ENCODE results near the gene CCDC196. TPM values are rescaled to one million over a fixed set of nuclear protein-coding genes. Genes with fewer than 3 reads are reported as not detected.
"Not testable (repeated sequence)": the region's sequence is repeated elsewhere in the genome, so short reads cannot be mapped to it uniquely, and the experiment has no call there.

CCDC196 gene
- total and polyA plus RNA-seq, 2 of the 4 experiments (the other 2 are of a cell fraction): not detected

DNA sequence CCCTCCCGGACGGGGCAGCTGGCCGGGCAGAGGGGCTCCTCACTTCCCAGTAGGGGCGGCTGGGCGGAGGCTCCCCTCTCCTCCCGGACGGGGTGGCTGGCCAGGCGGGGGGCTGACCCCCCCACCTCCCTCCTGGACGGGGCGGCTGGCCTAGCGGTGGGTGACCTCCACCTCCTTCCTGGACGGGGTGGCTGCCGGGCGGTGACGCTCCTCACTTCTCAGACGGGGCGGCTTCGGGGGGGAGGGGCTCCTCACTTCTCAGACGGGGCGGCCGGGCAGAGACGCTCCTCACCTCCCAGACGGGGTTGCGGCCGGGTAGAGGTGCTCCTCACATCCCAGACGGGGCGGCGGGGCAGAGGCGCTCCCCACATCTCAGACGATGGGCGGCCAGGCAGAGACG is 59.6 kb downstream of the CCDC196 start:
- H3K79me1 ChIP-seq (ENCODE audit: low read depth in 1 of 2, low read length in 2 of 2); H3K18ac ChIP-seq (ENCODE audit: low read depth, low read length); in situ Hi-C loops (cut with MboI; ENCODE audit: low sequenced_read_pairs); intact Hi-C loops (cut with micrococcal nuclease); H4K5ac ChIP-seq (ENCODE audit: low read depth, low read length); H2BK120ac ChIP-seq (ENCODE audit: low read depth, low read length); H3K4me2 ChIP-seq (ENCODE audit: low read depth, low read length); H3K36me3 ChIP-seq (ENCODE audit: control insufficient read depth, insufficient read depth, low read length); H2BK15ac ChIP-seq (ENCODE audit: low read depth, low read length); H3K14ac ChIP-seq (replicated peaks; ENCODE audit: low read depth, low read length); H2AFZ ChIP-seq (replicated peaks; ENCODE audit: low read length, poor library complexity); H2BK5ac ChIP-seq (ENCODE audit: low read depth, low read length, poor library complexity, severe bottlenecking); H3K9ac ChIP-seq (ENCODE audit: low read depth, low read length); H2AK5ac ChIP-seq (ENCODE audit: low read depth, low read length); H3K56ac ChIP-seq (ENCODE audit: extremely low read depth, insufficient read depth, low read length); H3K4me1 ChIP-seq (ENCODE audit: control insufficient read depth, insufficient read depth, low read length); BruUV-seq (replicated peaks); H4K8ac ChIP-seq (ENCODE audit: low read depth in 2 of 2, low read length in 2 of 2); H4K20me1 ChIP-seq (ENCODE audit: insufficient read depth, low read length); ATAC-seq (ENCODE audit: low read depth); H4K91ac ChIP-seq (ENCODE audit: insufficient read depth, low read depth, low read length); H3K27ac ChIP-seq (ENCODE audit: insufficient read depth, low read length); CTCF ChIA-PET; DNase-seq; H3K27me3 ChIP-seq (ENCODE audit: control insufficient read depth, insufficient read depth, low read length); H3K4me3 ChIP-seq (ENCODE audit: insufficient read depth, low read depth, low read length); H3K9me1 ChIP-seq (ENCODE audit: insufficient read depth, low read length); H3K4ac ChIP-seq (ENCODE audit: low read depth, low read length); dilution Hi-C loops (cut with HindIII; ENCODE audit: low sequenced_read_pairs, unreplicated experiment); H3K23ac ChIP-seq (ENCODE audit: low read depth, low read length); H2AK9ac ChIP-seq (replicated peaks; ENCODE audit: low read depth, low read length, poor library complexity); H2BK20ac ChIP-seq (ENCODE audit: low read depth, low read length); POLR2A ChIA-PET (ENCODE audit: unreplicated experiment); H3K9me3 ChIP-seq (ENCODE audit: control insufficient read depth, insufficient read depth, low read length): not testable (repeated sequence)
- no CpG with 5 or more reads among the region's 32 CpGs for WGBS, 2 experiments (ENCODE audit: extremely low coverage in 2 of 2, insufficient read length in 1 of 2)

Other genes with a start within 250 kb of the CCDC196 start
- 7.2 and 8.1 TPM in 2 replicates for gene GPHN, start 21.8 kb downstream of the CCDC196 start, total RNA-seq (2012; rRNA removed)
- 6.6 and 8.0 TPM in 2 replicates for gene GPHN, start 21.8 kb downstream of the CCDC196 start, polyA plus RNA-seq (2012; rRNA removed)